ENCODE results near the gene SLC66A2. TPM values are rescaled to one million over a fixed set of nuclear protein-coding genes. Genes with fewer than 3 reads are reported as not detected.

The SLC66A2 gene
- total RNA-seq, 2 donors from 2014 or later: 39.1 to 51.2 TPM

- H3K27ac ChIP-seq: no peak overlapping the region
- ATAC-seq (ENCODE audit: insufficient number of reproducible peaks, low FRiP score, low read depth) (no peak), DNase-seq (ENCODE audit: low spot score) (no peak)
- TF ChIP-seq CTCF (IDR thresholded peaks at IDR 0.05): no peak
- H3K4me3 ChIP-seq: no peak overlapping the region
- H3K36me3 ChIP-seq: peaks cover 10% of the 10 kb centered on the region
- no peaks in the 10 kb centered on the region for H3K4me1 ChIP-seq (ENCODE audit: control insufficient read depth in 1 of 2, low read depth in 2 of 2)
- no peaks in the 10 kb centered on the region for H3K9me3 ChIP-seq
- H3K27me3 ChIP-seq (replicated peaks; ENCODE audit: insufficient read depth): no peaks in the 10 kb centered on the region
Measured at GRCh38 chr18:79971986-79972385, 20.5 kb upstream of the SLC66A2 start.

DNA sequence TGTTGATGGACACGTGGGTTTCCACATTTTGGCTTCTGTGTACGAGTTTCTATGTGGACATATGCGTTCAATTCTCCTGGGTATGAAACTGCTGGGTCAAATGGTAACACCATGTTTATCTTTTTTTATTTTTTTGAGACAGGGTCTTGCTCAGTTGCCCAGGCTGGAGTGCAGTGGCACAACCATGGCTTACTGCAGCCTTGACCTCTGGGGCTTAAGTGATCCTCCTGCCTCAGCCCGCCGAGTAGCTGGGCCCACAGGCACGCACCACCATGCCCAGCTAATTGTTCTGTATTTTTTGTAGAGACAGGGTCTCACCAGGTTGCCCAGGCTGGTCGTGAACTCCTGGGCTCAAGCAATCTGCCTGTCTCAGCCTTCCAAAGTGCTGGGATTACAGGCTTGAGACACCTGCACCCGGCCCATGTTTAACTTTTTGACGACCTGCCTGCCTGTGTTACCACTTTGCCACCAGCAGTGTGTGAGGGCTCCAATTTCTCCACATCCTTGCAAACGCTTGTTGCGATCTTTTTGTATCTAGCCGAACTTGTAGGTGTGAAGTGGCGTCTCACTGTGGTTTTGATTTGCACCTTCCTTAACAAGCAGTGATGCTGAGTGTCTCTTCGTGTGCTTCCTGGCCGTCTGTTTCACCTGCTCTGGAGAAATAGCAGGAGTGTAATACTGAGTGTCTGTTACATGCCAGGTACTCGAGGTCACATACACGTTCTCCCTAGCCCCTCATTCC, 19.9 kb upstream of the SLC66A2 start:
- no peak for TF ChIP-seq CTCF (IDR thresholded peaks at IDR 0.05)
- no peak for ATAC-seq (ENCODE audit: insufficient number of reproducible peaks, low FRiP score, low read depth)
- no peaks in the 10 kb centered on the region for H3K4me1 ChIP-seq (ENCODE audit: control insufficient read depth in 1 of 2, low read depth in 2 of 2)
- H3K9me3 ChIP-seq: no peaks in the 10 kb centered on the region
- DNase-seq (ENCODE audit: low spot score): no peak
- H3K36me3 ChIP-seq: peaks cover 10% of the 10 kb centered on the region
- H3K27me3 ChIP-seq (replicated peaks; ENCODE audit: insufficient read depth): no peaks in the 10 kb centered on the region
- H3K27ac ChIP-seq: no peak overlapping the region
- no peak overlapping the region for H3K4me3 ChIP-seq

DNA sequence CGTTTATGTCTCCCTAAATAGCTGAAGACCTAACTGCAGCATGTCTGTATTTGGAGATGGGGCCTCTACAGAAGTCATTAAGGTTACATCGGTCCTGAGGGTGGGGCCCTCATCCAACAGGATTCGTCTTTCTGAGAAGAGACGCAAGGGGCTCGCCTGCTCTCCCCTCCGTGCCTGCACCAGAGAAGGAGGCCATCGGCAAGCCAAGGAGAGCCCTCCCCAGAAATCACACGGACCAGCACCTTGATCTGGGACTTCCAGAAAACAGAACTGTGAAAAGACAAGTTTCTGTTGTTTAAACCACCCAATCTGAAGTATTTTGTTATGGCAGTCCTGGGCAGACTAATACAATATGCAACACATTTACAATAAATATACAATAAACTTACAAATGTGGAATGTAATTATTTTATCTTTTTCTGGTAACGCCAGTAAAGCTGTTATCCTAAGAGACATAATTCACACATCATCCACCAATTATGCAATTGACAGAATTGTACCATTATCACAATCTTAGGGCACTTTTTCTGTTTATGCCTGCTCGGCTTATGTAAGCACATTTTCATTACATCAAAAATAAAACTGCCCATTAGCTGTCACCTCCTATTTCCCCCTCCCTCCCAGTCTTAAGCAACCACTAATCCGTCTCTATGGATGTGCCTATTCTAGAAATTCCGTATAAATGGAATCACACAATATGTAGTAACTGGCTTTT, 19.1 kb upstream of the SLC66A2 start:
- ATAC-seq (ENCODE audit: insufficient number of reproducible peaks, low FRiP score, low read depth) (no peak), DNase-seq (ENCODE audit: low spot score) (no peak)
- H3K9me3 ChIP-seq: no peaks in the 10 kb centered on the region
- TF ChIP-seq CTCF (IDR thresholded peaks at IDR 0.05): no peak
- H3K4me1 ChIP-seq (ENCODE audit: control insufficient read depth in 1 of 2, low read depth in 2 of 2): peaks cover 1% of the 10 kb centered on the region in 2 donors
- peaks cover 10% of the 10 kb centered on the region for H3K36me3 ChIP-seq
- no peaks in the 10 kb centered on the region for H3K27me3 ChIP-seq (replicated peaks; ENCODE audit: insufficient read depth)
- H3K27ac ChIP-seq: no peak overlapping the region
- no peak overlapping the region for H3K4me3 ChIP-seq

GRCh38 chr18:79965119-79965902, 13.9 kb upstream of the SLC66A2 start:
- Histone ChIP-seq H3K36me3 (no peaks in the 10 kb centered on the region), H3K4me1 (ENCODE audit: control insufficient read depth in 1 of 2, low read depth in 2 of 2) (peaks cover 5 to 17% of the 10 kb centered on the region in 2 donors), H3K9me3 (no peaks in the 10 kb centered on the region), H3K27ac (peak overlapping the region; percentile 35 to 43), H3K4me3 (peak overlapping the region; percentile 88), H3K27me3 (replicated peaks; ENCODE audit: insufficient read depth) (no peaks in the 10 kb centered on the region)
- ATAC-seq (ENCODE audit: insufficient number of reproducible peaks, low FRiP score, low read depth): peak; percentile 28
- no peak for DNase-seq (ENCODE audit: low spot score)
- TF ChIP-seq CTCF (IDR thresholded peaks at IDR 0.05): no peak

Data from thoracic aorta (tissue), 2 donors.